ENCODE results near the gene DDRGK1.
"Not testable (repeated sequence)": the region's sequence is repeated elsewhere in the genome, so short reads cannot be mapped to it uniquely, and the experiment has no call there.

Gene DDRGK1

GRCh38 chr20:3210346-3210745 lies 5.9 kb upstream of the DDRGK1 start:
- no peak for DNase-seq

GRCh38 chr20:3209946-3210317 lies 5.5 kb upstream of the DDRGK1 start:
- DNase-seq, result no peak

- peak; percentile 50 for DNase-seq
Measured at GRCh38 chr20:3209257-3209945, 4.9 kb upstream of the DDRGK1 start, which contains the start of gene ITPA. Gene ITPA (plus strand): TSS chr20:3209498. CDS start chr20:3209552, 54 bp downstream.

- no peak for DNase-seq
Measured at GRCh38 chr20:3208786-3209256, 4.3 kb upstream of the DDRGK1 start.

GRCh38 chr20:3203315-3204123 lies 963 bp downstream of the DDRGK1 start:
- peak; percentile 54 for DNase-seq

- no peak for DNase-seq
Measured at GRCh38 chr20:3202965-3203314, 1.5 kb downstream of the DDRGK1 start.

- DNase-seq, result no peak
Measured at GRCh38 chr20:3199976-3200755, 4.3 kb downstream of the DDRGK1 start.

- no peak for DNase-seq
Measured at GRCh38 chr20:3199206-3199605, 5.3 kb downstream of the DDRGK1 start.

- no peak for DNase-seq
Measured at GRCh38 chr20:3195590-3196237, 8.8 kb downstream of the DDRGK1 start.

GRCh38 chr20:3194617-3195280 lies 9.7 kb downstream of the DDRGK1 start:
- no peak for DNase-seq

- no peak for DNase-seq
Measured at GRCh38 chr20:3193806-3194616, 10.5 kb downstream of the DDRGK1 start.

GRCh38 chr20:3192226-3193015 lies 12.1 kb downstream of the DDRGK1 start:
- no peak for DNase-seq

- no peak for DNase-seq
Measured at GRCh38 chr20:3190681-3191111, 13.8 kb downstream of the DDRGK1 start.

- DNase-seq, result no peak
Measured at GRCh38 chr20:3189561-3190131, 14.8 kb downstream of the DDRGK1 start.

- no peak for DNase-seq
Measured at GRCh38 chr20:3188823-3189413, 15.6 kb downstream of the DDRGK1 start.

- not testable (repeated sequence) for DNase-seq
Measured at GRCh38 chr20:3187861-3188260, 16.6 kb downstream of the DDRGK1 start.

- no peak for DNase-seq
Measured at GRCh38 chr20:3183896-3184612, 20.4 kb downstream of the DDRGK1 start.

- not testable (repeated sequence) for DNase-seq
Measured at GRCh38 chr20:3182429-3182828, 22.1 kb downstream of the DDRGK1 start.

GRCh38 chr20:3181270-3181669 lies 23.2 kb downstream of the DDRGK1 start:
- DNase-seq, result no peak

All from midbrain (tissue), 1 donor.